A549 (cell line): Measurements from ENCODE around the gene STRN3.

Experiments
- CEBPB ChIP-seq, 2 experiments: fragments of >200 bp in 1 of 2; sonication (Bioruptor Twin) in 1 of 2; formaldehyde crosslinking in 1 of 2; IDR thresholded peaks; 2 replicates each; pipeline ENCODE4 v1.6.1; 2012 to 2016
- CTCF ChIP-seq: fragments of >200 bp; sonication (Bioruptor Twin); formaldehyde crosslinking; IDR thresholded peaks from 3 replicates; pipeline ENCODE4 v1.5.1; 2016
- EP300 ChIP-seq, 2 experiments: fragments of >200 bp; sonication (Bioruptor Twin); formaldehyde crosslinking; IDR thresholded peaks; 2 replicates in 1 of 2; 3 replicates in 1 of 2; pipeline ENCODE4 v1.6.1; 2016 to 2017
- JUNB ChIP-seq: fragments of >200 bp; sonication (Bioruptor Twin); formaldehyde crosslinking; IDR thresholded peaks from 2 replicates; pipeline ENCODE4 v1.6.1; 2016
- POLR2A ChIP-seq: IDR thresholded peaks from 2 replicates; pipeline ENCODE4 v1.6.1; 2012; ENCODE audit warnings: mild to moderate bottlenecking, low read length
- RAD21 ChIP-seq, 2 experiments: fragments of >200 bp in 1 of 2; sonication (Bioruptor Twin) in 1 of 2; formaldehyde crosslinking in 1 of 2; IDR thresholded peaks in 1 of 2; conservative IDR thresholded peaks in 1 of 2; 2 replicates in 1 of 2; 3 replicates in 1 of 2; pipeline ENCODE4 v1.6.1; 2012 to 2018; ENCODE audit warnings: inconsistent platforms in 1 of 2
- REST ChIP-seq: fragments of 200-600 bp; sonication (generic); IDR thresholded peaks from 2 replicates; pipeline ENCODE4 v1.6.1; 2016; ENCODE audit warnings: antibody characterized with exemption, mild to moderate bottlenecking, moderate library complexity
- RFX5 ChIP-seq: fragments of 450-650 bp; IDR thresholded peaks from 2 replicates; pipeline ENCODE4 v1.7.1; 2014; ENCODE audit warnings: antibody characterized with exemption, mild to moderate bottlenecking, moderate library complexity
- ZC3H11A ChIP-seq: fragments of 450-650 bp; IDR thresholded peaks from 2 replicates; pipeline ENCODE4 v1.6.1; 2014; ENCODE audit warnings: antibody characterized with exemption, mild to moderate bottlenecking

- TF ChIP-seq CEBPB (IDR thresholded peaks at IDR 0.05) (peak; percentile 60 to 79; a peak in 2 of 4 replicates), CTCF (no peak), RAD21 (conservative IDR thresholded peaks at IDR 0.05 in 1 of 2, IDR thresholded peaks at IDR 0.05 in 1 of 2) (no peak), ZC3H11A (no peak), JUNB (no peak), POLR2A (no peak), EP300 (IDR thresholded peaks at IDR 0.05) (0 out of 5 replicates have a peak, but pooled peaks of 1 of the 2 experiments have one; percentile 23), RFX5 (no peak), REST (no peak)
Measured at GRCh38 chr14:31059152-31059924, 33.2 kb upstream of the STRN3 start.
